GM12873 (cell line): ENCODE results near the gene OR2V1.

ENCODE experiments used
- TF ChIP-seq, protein P1 (sequence below): IDR thresholded peaks from 2 replicates; pipeline ENCODE4 v1.5.1; 2012; ENCODE audit warnings: low read depth, mild to moderate bottlenecking, moderate library complexity, low read length, control low read depth; ENCODE audit not compliant: insufficient read depth; ENCODE audit errors: missing control alignments

Gene OR2V1

DNA sequence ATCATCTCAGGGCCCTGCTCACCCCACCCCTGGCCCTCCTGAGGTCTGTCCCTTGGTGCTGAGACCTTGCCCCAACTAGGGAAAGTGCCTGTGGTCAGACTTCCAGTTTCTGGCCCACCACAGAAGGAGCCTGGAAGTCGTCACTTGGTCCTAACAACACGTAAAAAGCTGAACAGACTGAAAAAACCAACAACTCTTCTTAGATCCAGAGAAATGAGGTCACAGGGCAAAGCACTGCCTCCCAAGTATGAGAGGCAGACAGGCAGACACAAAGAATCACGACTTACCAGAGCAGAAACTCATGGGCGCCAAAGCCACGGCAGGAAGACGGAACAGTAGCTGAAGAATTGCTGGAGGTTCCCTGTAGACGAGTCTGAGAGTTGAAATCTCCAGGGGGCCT, 38.5 kb downstream of the OR2V1 start:
- TF ChIP-seq, protein P1, sequence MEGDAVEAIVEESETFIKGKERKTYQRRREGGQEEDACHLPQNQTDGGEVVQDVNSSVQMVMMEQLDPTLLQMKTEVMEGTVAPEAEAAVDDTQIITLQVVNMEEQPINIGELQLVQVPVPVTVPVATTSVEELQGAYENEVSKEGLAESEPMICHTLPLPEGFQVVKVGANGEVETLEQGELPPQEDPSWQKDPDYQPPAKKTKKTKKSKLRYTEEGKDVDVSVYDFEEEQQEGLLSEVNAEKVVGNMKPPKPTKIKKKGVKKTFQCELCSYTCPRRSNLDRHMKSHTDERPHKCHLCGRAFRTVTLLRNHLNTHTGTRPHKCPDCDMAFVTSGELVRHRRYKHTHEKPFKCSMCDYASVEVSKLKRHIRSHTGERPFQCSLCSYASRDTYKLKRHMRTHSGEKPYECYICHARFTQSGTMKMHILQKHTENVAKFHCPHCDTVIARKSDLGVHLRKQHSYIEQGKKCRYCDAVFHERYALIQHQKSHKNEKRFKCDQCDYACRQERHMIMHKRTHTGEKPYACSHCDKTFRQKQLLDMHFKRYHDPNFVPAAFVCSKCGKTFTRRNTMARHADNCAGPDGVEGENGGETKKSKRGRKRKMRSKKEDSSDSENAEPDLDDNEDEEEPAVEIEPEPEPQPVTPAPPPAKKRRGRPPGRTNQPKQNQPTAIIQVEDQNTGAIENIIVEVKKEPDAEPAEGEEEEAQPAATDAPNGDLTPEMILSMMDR = no peak

DNA sequence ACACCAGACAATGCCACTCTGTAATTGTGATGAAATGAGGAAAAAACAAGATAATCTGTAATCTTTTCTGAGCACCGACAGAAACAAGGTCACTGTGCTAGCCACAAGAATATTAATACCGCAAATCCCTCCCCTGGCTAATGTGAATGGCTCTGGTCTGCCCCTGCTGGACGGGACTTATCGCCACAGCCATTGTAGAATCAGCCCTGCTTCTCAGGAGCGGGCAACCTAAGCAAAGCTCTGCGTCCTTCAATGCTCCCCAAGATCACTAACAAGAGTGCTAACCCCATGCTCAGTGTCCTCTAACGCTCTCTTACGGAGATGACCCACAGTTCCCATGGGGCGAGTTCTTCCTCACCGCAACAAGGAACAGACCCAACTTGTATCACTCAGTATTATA, 42.7 kb downstream of the OR2V1 start:
- TF ChIP-seq, protein P1 = peak; percentile 51

DNA sequence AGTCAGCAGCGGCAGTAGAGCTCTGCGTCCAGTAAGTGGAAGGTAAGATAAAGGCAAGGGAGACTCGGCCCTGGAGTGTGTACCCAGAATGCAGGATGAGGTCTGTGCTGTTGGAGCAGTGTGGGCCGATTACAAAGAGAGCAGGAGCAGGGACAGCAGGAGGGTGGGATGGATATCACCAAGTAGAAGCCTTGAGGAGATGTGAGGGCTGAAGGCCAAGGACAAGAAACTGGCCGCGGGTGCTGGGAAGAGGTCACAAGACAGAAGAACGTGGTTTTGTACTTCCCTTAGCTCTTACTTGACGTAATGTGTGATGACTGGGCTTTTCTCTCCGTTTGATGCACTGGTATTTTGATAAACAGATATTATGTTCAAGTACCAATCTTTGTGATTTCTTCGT, 43.7 kb downstream of the OR2V1 start:
- TF ChIP-seq, protein P1 = no peak

DNA sequence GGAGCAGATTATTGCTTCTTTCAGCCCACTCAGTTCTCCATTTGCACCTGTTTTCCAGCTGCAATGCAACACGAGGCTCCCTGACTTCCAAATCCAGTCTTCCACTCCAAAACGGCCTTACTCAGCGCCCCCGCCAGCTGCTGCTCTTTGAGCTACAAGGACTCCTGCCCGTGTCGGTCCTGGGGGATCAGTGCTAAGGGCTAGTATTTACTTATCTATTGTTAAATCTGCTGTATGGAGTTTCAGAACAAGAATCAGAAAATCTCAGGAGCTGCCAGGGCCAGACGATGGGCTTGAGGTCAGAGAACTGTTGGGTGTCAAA, 44.1 kb downstream of the OR2V1 start:
- TF ChIP-seq, protein P1 = no peak

DNA sequence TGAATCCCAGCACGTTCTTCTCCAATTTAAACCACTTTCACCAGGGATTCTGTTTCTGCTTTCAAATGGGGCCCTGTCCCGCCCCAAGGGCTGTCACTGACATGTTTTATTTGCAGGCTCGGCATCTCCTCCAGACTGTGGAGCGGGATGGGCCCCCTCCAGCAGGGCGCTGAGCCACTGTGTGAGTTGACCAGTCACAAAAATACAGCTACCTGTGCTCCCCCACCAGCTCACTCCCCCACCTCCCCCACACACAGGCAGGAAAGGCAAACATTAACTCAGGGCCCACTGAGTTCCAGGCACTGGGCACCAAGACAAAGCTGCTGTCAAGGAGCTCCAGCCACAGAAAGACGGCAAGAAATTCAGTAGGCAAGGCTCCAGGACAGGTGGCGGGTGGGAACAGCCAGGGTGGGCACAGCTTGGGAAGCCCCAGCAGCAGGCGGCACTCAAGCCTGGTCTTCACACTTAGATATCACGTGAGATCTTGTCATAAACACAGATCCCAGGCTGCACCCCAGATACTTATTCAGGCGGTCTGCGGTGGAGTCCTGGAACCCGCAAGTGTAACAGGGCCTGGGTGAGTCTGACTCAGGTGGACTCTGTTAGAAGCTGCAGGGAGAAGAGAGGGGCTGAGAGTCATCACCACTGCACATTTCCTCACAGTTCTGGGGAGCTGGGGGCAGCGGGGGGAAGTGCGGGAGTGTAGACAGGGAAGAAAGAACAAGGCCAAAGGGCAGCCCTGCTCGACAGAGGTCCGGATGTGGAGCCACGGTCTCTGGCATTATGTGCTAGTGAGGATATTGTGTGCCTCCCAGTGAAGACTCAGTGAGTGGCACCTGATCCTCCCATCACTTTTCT, 44.7 kb downstream of the OR2V1 start:
- TF ChIP-seq, protein P1 = no peak

DNA sequence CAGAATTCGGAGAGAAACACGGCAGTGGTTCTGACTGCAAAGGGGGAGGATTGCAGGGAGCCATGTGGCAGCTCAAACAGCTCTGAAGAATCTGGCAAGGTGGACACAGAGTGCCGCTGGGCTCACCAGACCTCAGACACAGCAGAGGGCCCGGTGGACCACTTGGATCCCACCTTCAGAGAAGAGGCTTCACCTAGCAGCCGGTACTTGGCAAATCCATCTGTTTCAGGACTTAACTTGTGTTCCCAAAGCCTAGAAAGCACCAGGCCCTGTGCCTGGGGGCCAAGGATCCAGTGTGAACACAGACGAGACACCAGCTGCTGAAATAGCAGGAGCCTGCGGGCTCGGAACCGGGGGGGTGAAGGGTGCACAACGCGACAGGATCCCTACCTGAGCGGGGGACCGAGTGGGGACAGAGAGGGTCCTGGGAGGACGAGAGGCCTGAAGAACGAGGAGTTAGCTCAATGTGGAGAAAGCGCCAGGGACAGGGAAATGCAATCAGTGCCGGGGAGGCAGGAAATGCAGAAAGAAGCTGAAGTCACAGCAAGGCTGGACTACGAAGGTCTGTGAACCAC, 46.3 kb downstream of the OR2V1 start:
- TF ChIP-seq, protein P1 = no peak

DNA sequence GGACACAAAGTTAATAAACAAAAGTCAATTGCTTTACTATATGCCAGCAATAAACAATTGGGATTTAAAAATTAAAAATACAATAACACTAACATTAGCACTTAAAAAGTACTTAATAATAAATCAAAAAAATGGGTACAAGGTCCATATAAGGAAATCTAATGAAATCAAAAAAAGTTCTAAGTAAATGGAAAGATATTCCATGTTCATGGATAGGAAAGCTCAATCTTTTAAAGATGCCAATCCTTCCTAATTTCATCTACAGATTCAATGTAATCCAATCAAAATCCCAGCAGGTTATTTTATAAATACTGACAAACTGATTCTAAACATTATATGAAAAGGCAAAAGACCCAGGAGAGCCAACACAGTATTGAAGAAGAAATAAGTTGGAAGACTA, 49.0 kb downstream of the OR2V1 start:
- TF ChIP-seq, protein P1 = no peak
